HL-60 (cell line): ENCODE measurements around the gene PPP2R2D.

Experiments used
- CTCF ChIP-seq: IDR thresholded peaks from one replicate; pipeline ENCODE4 v1.5.1; 2011; ENCODE audit warnings: low read length, control low read depth, inconsistent platforms; ENCODE audit not compliant: insufficient read depth
- GABPA ChIP-seq: IDR thresholded peaks from 2 replicates; pipeline ENCODE4 v1.6.1; 2012; ENCODE audit warnings: low read depth
- POLR2AphosphoS5 ChIP-seq: IDR thresholded peaks from 2 replicates; pipeline ENCODE4 v1.6.1; 2012; ENCODE audit warnings: low read depth

- TF ChIP-seq CTCF (no peak), POLR2AphosphoS5 (no peak), GABPA (no peak)
Observed at GRCh38 chr10:131975796-131976195, 75.0 kb downstream of the PPP2R2D start.
